ENCODE data around the gene NFIB. TPM values are rescaled to one million over a fixed set of nuclear protein-coding genes. Genes with fewer than 3 reads are reported as not detected.

NFIB gene
- total RNA-seq, 2 donors from 2014 or later: 74.4 to 80.1 TPM

DNA sequence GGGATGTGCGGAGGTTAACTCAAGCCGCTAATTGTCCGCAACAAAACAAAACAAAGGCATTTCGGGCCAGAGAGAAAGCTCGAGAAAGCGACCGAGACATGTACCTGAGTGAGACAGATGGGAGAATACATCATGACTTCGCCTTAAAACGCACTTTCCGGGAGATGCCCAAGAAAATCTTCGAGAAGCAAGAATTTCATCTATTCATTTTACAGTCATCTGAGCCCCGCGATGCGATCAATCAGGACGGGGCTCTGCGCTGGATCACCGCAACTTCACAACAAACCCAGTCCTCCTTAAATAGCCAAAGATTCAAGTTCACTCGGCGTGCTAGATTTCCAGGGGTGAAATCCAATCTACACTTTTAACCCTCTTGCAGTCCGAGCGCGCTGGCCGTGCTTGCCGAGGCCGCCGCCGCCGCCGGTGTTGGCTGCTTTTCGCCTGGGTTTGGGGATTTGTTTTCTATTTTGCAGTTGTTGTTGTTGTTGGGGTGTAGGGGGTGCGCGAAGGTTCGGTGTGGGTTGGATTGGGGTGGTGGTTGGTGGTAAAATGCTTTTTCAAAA is 482 bp downstream of the NFIB start:
- DNase-seq (ENCODE audit: low spot score): no peak
- Histone ChIP-seq H3K27me3 (no peaks in the 10 kb centered on the region), H3K4me3 (peak overlapping the region; percentile 77 to 85), H3K36me3 (no peaks in the 10 kb centered on the region), H3K9me3 (no peaks in the 10 kb centered on the region), H3K27ac (peak overlapping the region; percentile 94 to 100), H3K4me1 (peaks cover 0 to 35% of the 10 kb centered on the region in 2 donors)
- TF ChIP-seq, protein P1, sequence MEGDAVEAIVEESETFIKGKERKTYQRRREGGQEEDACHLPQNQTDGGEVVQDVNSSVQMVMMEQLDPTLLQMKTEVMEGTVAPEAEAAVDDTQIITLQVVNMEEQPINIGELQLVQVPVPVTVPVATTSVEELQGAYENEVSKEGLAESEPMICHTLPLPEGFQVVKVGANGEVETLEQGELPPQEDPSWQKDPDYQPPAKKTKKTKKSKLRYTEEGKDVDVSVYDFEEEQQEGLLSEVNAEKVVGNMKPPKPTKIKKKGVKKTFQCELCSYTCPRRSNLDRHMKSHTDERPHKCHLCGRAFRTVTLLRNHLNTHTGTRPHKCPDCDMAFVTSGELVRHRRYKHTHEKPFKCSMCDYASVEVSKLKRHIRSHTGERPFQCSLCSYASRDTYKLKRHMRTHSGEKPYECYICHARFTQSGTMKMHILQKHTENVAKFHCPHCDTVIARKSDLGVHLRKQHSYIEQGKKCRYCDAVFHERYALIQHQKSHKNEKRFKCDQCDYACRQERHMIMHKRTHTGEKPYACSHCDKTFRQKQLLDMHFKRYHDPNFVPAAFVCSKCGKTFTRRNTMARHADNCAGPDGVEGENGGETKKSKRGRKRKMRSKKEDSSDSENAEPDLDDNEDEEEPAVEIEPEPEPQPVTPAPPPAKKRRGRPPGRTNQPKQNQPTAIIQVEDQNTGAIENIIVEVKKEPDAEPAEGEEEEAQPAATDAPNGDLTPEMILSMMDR (IDR thresholded peaks at IDR 0.05): no peak

DNA sequence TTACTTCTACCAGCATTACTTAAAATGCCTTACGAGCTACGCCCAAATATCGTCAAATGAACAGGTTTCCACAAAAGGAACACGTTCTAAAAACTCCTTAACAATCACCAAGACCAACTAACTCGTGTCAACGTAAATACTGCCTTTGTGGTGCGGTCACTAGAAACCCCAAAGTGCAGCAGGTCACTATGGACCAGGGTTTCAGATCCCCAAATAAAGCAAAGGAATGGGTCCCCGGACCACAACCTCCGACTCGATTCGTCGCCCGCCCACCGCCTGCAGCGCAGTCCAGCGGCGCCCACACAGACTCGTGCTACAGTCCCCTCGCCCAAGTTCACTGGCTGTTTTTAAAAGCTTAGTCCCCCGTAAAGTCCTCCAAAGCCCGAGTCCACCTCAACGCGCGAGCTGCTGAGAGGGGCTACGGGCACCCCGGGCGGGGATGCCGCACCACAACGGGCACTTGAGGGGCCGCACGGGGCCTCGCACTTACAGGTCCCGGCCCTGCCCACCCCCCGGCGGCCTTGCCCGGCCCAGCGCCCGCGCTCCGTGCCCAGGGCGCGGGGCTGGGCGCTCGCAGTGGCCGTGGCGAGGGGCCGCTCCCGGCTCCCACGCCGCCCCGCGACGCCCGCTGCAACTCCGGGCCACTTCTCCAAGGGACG is 1.1 kb downstream of the NFIB start:
- H3K4me3 ChIP-seq: peak overlapping the region; percentile 77 to 85
- TF ChIP-seq, protein P1 (IDR thresholded peaks at IDR 0.05): no peak
- no peaks in the 10 kb centered on the region for H3K27me3 ChIP-seq
- H3K36me3 ChIP-seq: no peaks in the 10 kb centered on the region
- peaks cover 0 to 34% of the 10 kb centered on the region in 2 donors for H3K4me1 ChIP-seq
- no peaks in the 10 kb centered on the region for H3K9me3 ChIP-seq
- no peak for DNase-seq (ENCODE audit: low spot score)
- peak overlapping the region; percentile 94 to 100 for H3K27ac ChIP-seq

- H3K36me3 ChIP-seq: no peaks in the 10 kb centered on the region
- H3K4me3 ChIP-seq: peak overlapping the region; percentile 77 to 85
- H3K27me3 ChIP-seq: no peaks in the 10 kb centered on the region
- peaks cover 0 to 34% of the 10 kb centered on the region in 2 donors for H3K4me1 ChIP-seq
- no peak for DNase-seq (ENCODE audit: low spot score)
- TF ChIP-seq, protein P1 (IDR thresholded peaks at IDR 0.05): no peak
- no peaks in the 10 kb centered on the region for H3K9me3 ChIP-seq
- peak overlapping the region; percentile 94 to 100 for H3K27ac ChIP-seq
Observed at GRCh38 chr9:14311956-14312685, 1.8 kb downstream of the NFIB start.

- H3K27ac ChIP-seq: peak overlapping the region; percentile 94 to 100
- no peak for DNase-seq (ENCODE audit: low spot score)
- TF ChIP-seq, protein P1 (IDR thresholded peaks at IDR 0.05): no peak
- no peaks in the 10 kb centered on the region for H3K36me3 ChIP-seq
- H3K4me3 ChIP-seq: peak overlapping the region; percentile 77 to 85
- no peaks in the 10 kb centered on the region for H3K27me3 ChIP-seq
- H3K9me3 ChIP-seq: no peaks in the 10 kb centered on the region
- H3K4me1 ChIP-seq: peaks cover 0 to 32% of the 10 kb centered on the region in 2 donors
Observed at GRCh38 chr9:14311171-14311949, 2.6 kb downstream of the NFIB start.

DNA sequence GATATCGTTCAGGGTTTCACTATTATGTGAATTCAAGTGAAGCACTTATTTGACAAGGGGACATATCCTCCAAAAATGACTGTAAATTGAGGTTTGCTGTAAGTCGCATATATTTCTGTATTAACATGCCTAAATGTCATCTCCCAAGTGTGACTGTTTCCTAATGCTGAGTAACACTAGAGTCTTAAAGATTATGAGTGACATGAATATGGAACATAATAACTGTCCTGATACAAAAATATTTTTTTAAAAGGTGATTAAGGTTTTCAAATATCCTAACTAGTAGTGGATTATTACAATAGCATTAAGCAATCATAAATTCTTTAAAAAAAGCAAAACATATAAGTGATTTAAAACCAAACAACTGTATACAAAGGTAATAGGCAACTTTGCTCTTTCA is 3.6 kb downstream of the NFIB start:
- peaks cover 0 to 40% of the 10 kb centered on the region in 2 donors for H3K4me1 ChIP-seq

More for the DNA sequence above, 3.6 kb downstream of the NFIB start:
- Histone ChIP-seq H3K27me3 (no peaks in the 10 kb centered on the region), H3K4me3 (peak overlapping the region; percentile 77 to 85), H3K9me3 (no peaks in the 10 kb centered on the region), H3K27ac (peak overlapping the region; percentile 94 to 100), H3K36me3 (no peaks in the 10 kb centered on the region)
- no peak for DNase-seq (ENCODE audit: low spot score)
- TF ChIP-seq, protein P1 (IDR thresholded peaks at IDR 0.05): no peak
